Testis (tissue), 2 donors: Measurements from ENCODE around the gene CASP5.

Experiments used
- POLR2A ChIP-seq: fragments of 450-650 bp; IDR thresholded peaks from one replicate; pipeline ENCODE4 v1.6.1; 2017; ENCODE audit warnings: antibody characterized with exemption, mild to moderate bottlenecking, moderate library complexity
- TF ChIP-seq, protein P1 (sequence below), 3 experiments: fragments of 450-650 bp in 2 of 3; fragments of 200-600 bp in 1 of 3; sonication (generic) in 1 of 3; IDR thresholded peaks; one replicate each; pipeline ENCODE4 v1.5.1; 2016 to 2019; ENCODE audit warnings: antibody characterized with exemption in 3 of 3, mild to moderate bottlenecking in 2 of 3, moderate library complexity in 1 of 3

DNA sequence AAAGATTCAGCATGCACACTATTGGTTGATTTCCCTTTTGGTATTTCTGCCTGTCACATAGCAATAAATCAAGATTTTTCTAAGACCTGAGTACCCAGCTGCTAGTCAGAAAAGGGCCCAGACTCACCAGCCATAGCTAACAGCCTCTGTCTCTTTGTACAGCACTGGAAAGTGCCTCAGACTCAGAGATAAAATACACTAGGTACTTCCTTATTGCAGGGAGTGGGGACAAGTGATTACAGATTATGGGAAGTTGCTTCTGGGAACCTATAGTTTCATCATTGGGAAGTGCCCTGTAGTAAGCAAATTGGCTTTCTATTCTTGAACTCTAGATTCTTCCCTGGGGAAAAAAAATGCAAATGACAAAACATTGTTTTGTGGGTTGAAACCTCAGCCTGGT, at the start of gene CASP5:
- TF ChIP-seq, protein P1, sequence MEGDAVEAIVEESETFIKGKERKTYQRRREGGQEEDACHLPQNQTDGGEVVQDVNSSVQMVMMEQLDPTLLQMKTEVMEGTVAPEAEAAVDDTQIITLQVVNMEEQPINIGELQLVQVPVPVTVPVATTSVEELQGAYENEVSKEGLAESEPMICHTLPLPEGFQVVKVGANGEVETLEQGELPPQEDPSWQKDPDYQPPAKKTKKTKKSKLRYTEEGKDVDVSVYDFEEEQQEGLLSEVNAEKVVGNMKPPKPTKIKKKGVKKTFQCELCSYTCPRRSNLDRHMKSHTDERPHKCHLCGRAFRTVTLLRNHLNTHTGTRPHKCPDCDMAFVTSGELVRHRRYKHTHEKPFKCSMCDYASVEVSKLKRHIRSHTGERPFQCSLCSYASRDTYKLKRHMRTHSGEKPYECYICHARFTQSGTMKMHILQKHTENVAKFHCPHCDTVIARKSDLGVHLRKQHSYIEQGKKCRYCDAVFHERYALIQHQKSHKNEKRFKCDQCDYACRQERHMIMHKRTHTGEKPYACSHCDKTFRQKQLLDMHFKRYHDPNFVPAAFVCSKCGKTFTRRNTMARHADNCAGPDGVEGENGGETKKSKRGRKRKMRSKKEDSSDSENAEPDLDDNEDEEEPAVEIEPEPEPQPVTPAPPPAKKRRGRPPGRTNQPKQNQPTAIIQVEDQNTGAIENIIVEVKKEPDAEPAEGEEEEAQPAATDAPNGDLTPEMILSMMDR (IDR thresholded peaks at IDR 0.05): no peak
- no peak for TF ChIP-seq POLR2A
